ENCODE data around the gene GLB1L3.
A peak's percentile ranks its signal among the peaks of the same experiment; 100 is the strongest.

The GLB1L3 gene

GRCh38 chr11:134243913-134244312 lies 32.3 kb upstream of the GLB1L3 start:
- TF ChIP-seq CTCF (conservative IDR thresholded peaks at IDR 0.05; ENCODE audit: low read depth, low read length), result no peak
- no peak for DNase-seq (ENCODE audit: low read depth)
- no peak overlapping the region for H3K4me3 ChIP-seq (ENCODE audit: low read depth, low read length)

- peak; percentile 70 for TF ChIP-seq CTCF (conservative IDR thresholded peaks at IDR 0.05; ENCODE audit: low read depth, low read length)
- H3K4me3 ChIP-seq (ENCODE audit: low read depth, low read length), result no peak overlapping the region
- DNase-seq (ENCODE audit: low read depth), result peak; percentile 64
Observed at GRCh38 chr11:134244593-134244992, 31.6 kb upstream of the GLB1L3 start.

GRCh38 chr11:134245434-134245833 lies 30.7 kb upstream of the GLB1L3 start:
- no peak for DNase-seq (ENCODE audit: low read depth)
- no peak overlapping the region for H3K4me3 ChIP-seq (ENCODE audit: low read depth, low read length)
- TF ChIP-seq CTCF (conservative IDR thresholded peaks at IDR 0.05; ENCODE audit: low read depth, low read length), result no peak

GRCh38 chr11:134246100-134246499 lies 30.1 kb upstream of the GLB1L3 start:
- DNase-seq (ENCODE audit: low read depth), result no peak
- H3K4me3 ChIP-seq (ENCODE audit: low read depth, low read length), result no peak overlapping the region
- TF ChIP-seq CTCF (conservative IDR thresholded peaks at IDR 0.05; ENCODE audit: low read depth, low read length), result no peak

- TF ChIP-seq CTCF (conservative IDR thresholded peaks at IDR 0.05; ENCODE audit: low read depth, low read length), result no peak
- no peak overlapping the region for H3K4me3 ChIP-seq (ENCODE audit: low read depth, low read length)
- no peak for DNase-seq (ENCODE audit: low read depth)
Observed at GRCh38 chr11:134246678-134247077, 29.5 kb upstream of the GLB1L3 start.

- DNase-seq (ENCODE audit: low read depth), result peak; percentile 26
- no peak for TF ChIP-seq CTCF (conservative IDR thresholded peaks at IDR 0.05; ENCODE audit: low read depth, low read length)
- H3K4me3 ChIP-seq (ENCODE audit: low read depth, low read length), result no peak overlapping the region
Observed at GRCh38 chr11:134248910-134249480, 27.2 kb upstream of the GLB1L3 start.

- no peak for DNase-seq (ENCODE audit: low read depth)
- H3K4me3 ChIP-seq (ENCODE audit: low read depth, low read length), result no peak overlapping the region
- no peak for TF ChIP-seq CTCF (conservative IDR thresholded peaks at IDR 0.05; ENCODE audit: low read depth, low read length)
Observed at GRCh38 chr11:134250246-134250645, 25.9 kb upstream of the GLB1L3 start.

All from choroid plexus epithelial cell (primary cell).